HCT116 (cell line): ENCODE data around the gene REEP6. TPM values are rescaled to one million over a fixed set of nuclear protein-coding genes. Genes with fewer than 3 reads are reported as not detected.

Experiments
- ATAC-seq: fragments of 200-7000 bp; cut with Tn5 transposase; 2 replicates; pipeline ENCODE4 v1.9.1; 2020; ENCODE audit warnings: mild to moderate bottlenecking, moderate library complexity
- BruUV-seq: library from RNA; stranded (reverse); fragments of 400-500 nt; replicated peaks from 2 replicates; lab custom pipeline; 2021; lab: Mats Ljungman, UMichigan
- CTCF ChIA-PET: fragments of 300-600 bp; sonication (Branson Sonifier 250); formaldehyde crosslinking; loops from one replicate; lab custom pipeline; 2021; ENCODE audit warnings: antibody characterized with exemption; lab: Charles Lee
- POLR2A ChIA-PET: fragments of 300-600, 350-600 bp; sonication (Branson Sonifier 250); formaldehyde crosslinking; loops from one replicate; lab custom pipeline; 2021; ENCODE audit warnings: antibody characterized with exemption; lab: Charles Lee
- RAD21 ChIA-PET, 2 experiments: fragments of 300-600 bp; sonication (Branson Sonifier 250); formaldehyde crosslinking; loops; one replicate each; lab custom pipeline; 2023; ENCODE audit warnings: low total read pairs in 2 of 2; ENCODE audit not compliant: uncharacterized antibody in 2 of 2, unreplicated experiment in 2 of 2, low non-redundant PET in 1 of 2; lab: Charles Lee
- DNase-seq: peaks from one replicate; pipeline ENCODE4 v3.0.0-alpha.2; 2010; ENCODE audit warnings: low read depth, low spot score
- H2AFZ ChIP-seq: fragments of 200-600 bp; shearing (Covaris generic), sonication (generic); 2 replicates; pipeline ENCODE4 v1.6.1; 2017; ENCODE audit warnings: low read depth, mixed run types, mixed read lengths, antibody characterized with exemption, low read length; ENCODE audit not compliant: poor library complexity, severe bottlenecking
- H3K27ac ChIP-seq: 2 replicates; pipeline ENCODE4 v1.5.1; 2012; ENCODE audit warnings: low read depth, low read length
- H3K27me3 ChIP-seq: fragments of 200-600 bp; sonication (generic); 2 replicates; pipeline ENCODE4 v1.6.1; 2016; ENCODE audit warnings: mixed run types, low read length, mixed read lengths; ENCODE audit not compliant: insufficient read depth
- H3K36me3 ChIP-seq, 2 experiments: fragments of 200-500 bp in 1 of 2; fragments of 200-600 bp in 1 of 2; sonication (Bioruptor generic) in 1 of 2; sonication (generic) in 1 of 2; 2 replicates each; pipeline versions ENCODE4 v1.5.1 to v1.6.1; 2014 to 2016; ENCODE audit warnings: low read length in 2 of 2, inconsistent platforms in 1 of 2, mixed read lengths in 1 of 2, mixed run types in 1 of 2; ENCODE audit not compliant: insufficient read depth in 2 of 2, control insufficient read depth in 1 of 2
- H3K4me1 ChIP-seq, 2 experiments: fragments of 200-600 bp in 1 of 2; sonication (generic) in 1 of 2; 2 replicates each; pipeline versions ENCODE4 v1.5.1 to v1.6.1; 2012 to 2017; ENCODE audit warnings: low read length in 2 of 2, inconsistent platforms in 1 of 2, mild to moderate bottlenecking in 1 of 2, mixed read lengths in 1 of 2, mixed run types in 1 of 2, moderate library complexity in 1 of 2; ENCODE audit not compliant: insufficient read depth in 2 of 2, control insufficient read depth in 1 of 2
- H3K4me2 ChIP-seq: fragments of 200-600 bp; sonication (generic); 2 replicates; pipeline ENCODE4 v1.6.1; 2017; ENCODE audit warnings: mixed run types, low read length, mixed read lengths
- H3K4me3 ChIP-seq, 2 experiments: fragments of 200-600 bp in 1 of 2; sonication (generic) in 1 of 2; replicated peaks in 1 of 2; 2 replicates each; pipeline ENCODE4 v1.5.1; 2011 to 2016; ENCODE audit warnings: low read length in 2 of 2, control low read depth in 1 of 2, low read depth in 1 of 2, mild to moderate bottlenecking in 1 of 2, mixed read lengths in 1 of 2, mixed run types in 1 of 2
- H3K79me2 ChIP-seq: fragments of 200-600 bp; sonication (generic); 2 replicates; pipeline ENCODE4 v1.6.1; 2017; ENCODE audit warnings: mild to moderate bottlenecking, mixed run types, low read length, moderate library complexity, mixed read lengths; ENCODE audit not compliant: insufficient read depth
- H3K9ac ChIP-seq: fragments of 200-600 bp; sonication (generic); 2 replicates; pipeline ENCODE4 v1.6.1; 2016; ENCODE audit warnings: low read length, mixed read lengths
- H3K9me2 ChIP-seq: fragments of 200-600 bp; sonication (generic), shearing (Covaris generic); 2 replicates; pipeline ENCODE4 v1.6.1; 2017; ENCODE audit warnings: mixed run types, mild to moderate bottlenecking, moderate library complexity; ENCODE audit not compliant: insufficient read depth
- H3K9me3 ChIP-seq, 2 experiments: fragments of 200-500 bp in 1 of 2; fragments of 200-600 bp in 1 of 2; sonication (Bioruptor generic) in 1 of 2; sonication (generic) in 1 of 2; 2 replicates each; pipeline ENCODE4 v1.6.1; 2014 to 2017; ENCODE audit warnings: low read length in 2 of 2, mixed read lengths in 2 of 2, inconsistent platforms in 1 of 2, low read depth in 1 of 2, mild to moderate bottlenecking in 1 of 2, mixed run types in 1 of 2, moderate library complexity in 1 of 2; ENCODE audit not compliant: control insufficient read depth in 1 of 2, insufficient read depth in 1 of 2
- H4K20me1 ChIP-seq: fragments of 200-600 bp; sonication (generic), shearing (Covaris generic); 2 replicates; pipeline ENCODE4 v1.6.1; 2017; ENCODE audit warnings: mixed run types, mild to moderate bottlenecking, moderate library complexity; ENCODE audit not compliant: insufficient read depth
- CBX3 ChIP-seq: IDR thresholded peaks from 2 replicates; pipeline ENCODE4 v1.6.1; 2012; ENCODE audit warnings: low read depth
- CEBPB ChIP-seq: IDR thresholded peaks from 2 replicates; pipeline ENCODE4 v1.6.1; 2012; ENCODE audit warnings: low read depth
- EGR1 ChIP-seq: IDR thresholded peaks from 2 replicates; pipeline ENCODE4 v1.6.1; 2012; ENCODE audit warnings: low read depth
- ELF1 ChIP-seq: IDR thresholded peaks from 2 replicates; pipeline ENCODE4 v1.6.1; 2012; ENCODE audit warnings: low read depth, borderline replicate concordance
- EZH2 ChIP-seq: fragments of 200-600 bp; sonication (generic); IDR thresholded peaks from 2 replicates; pipeline ENCODE4 v1.6.1; 2017; ENCODE audit warnings: antibody characterized with exemption, mixed run types
- EZH2phosphoT487 ChIP-seq: fragments of 200-600 bp; IDR thresholded peaks from 2 replicates; pipeline ENCODE4 v1.6.1; 2018; ENCODE audit warnings: antibody characterized with exemption, borderline replicate concordance
- POLR2A ChIP-seq: IDR thresholded peaks from 2 replicates; pipeline ENCODE4 v1.7.0; 2011; ENCODE audit warnings: borderline replicate concordance; ENCODE audit not compliant: insufficient read depth, insufficient read length; ENCODE audit errors: extremely low read depth
- POLR2AphosphoS5 ChIP-seq: IDR thresholded peaks from 2 replicates; pipeline ENCODE4 v1.6.1; 2011; ENCODE audit warnings: mild to moderate bottlenecking, low read depth, low read length, moderate library complexity
- RAD21 ChIP-seq: IDR thresholded peaks from 2 replicates; pipeline ENCODE4 v1.6.1; 2012; ENCODE audit warnings: low read depth, mild to moderate bottlenecking
- SIN3A ChIP-seq: IDR thresholded peaks from 2 replicates; pipeline ENCODE4 v1.6.1; 2012; ENCODE audit warnings: low read depth
- SP1 ChIP-seq: IDR thresholded peaks from 2 replicates; pipeline ENCODE4 v1.6.1; 2012; ENCODE audit warnings: low read depth
- YY1 ChIP-seq: IDR thresholded peaks from 2 replicates; pipeline ENCODE4 v1.6.1; 2011; ENCODE audit warnings: low read length, low read depth, moderate library complexity, mild to moderate bottlenecking; ENCODE audit not compliant: insufficient replicate concordance; ENCODE audit errors: extremely low read depth
- ZFX ChIP-seq: fragments of 450-650 bp; IDR thresholded peaks from 2 replicates; pipeline ENCODE4 v1.6.1; 2017
- ZNF274 ChIP-seq: fragments of 200-500 bp; sonication (Bioruptor generic); IDR thresholded peaks from 2 replicates; pipeline ENCODE4 v1.6.1; 2014; ENCODE audit warnings: mild to moderate bottlenecking, low read depth, low read length, inconsistent platforms
- intact Hi-C: fragments of 100-400 bp; cut with micrococcal nuclease; formaldehyde crosslinking; loops from 2 replicates; pipeline ENCODE4 v1.10.0; 2022
- total RNA-seq: library from RNA; stranded (reverse); gene quantifications from one replicate; pipeline ENCODE4 v1.2.1, GENCODE V29; 2021; ENCODE audit not compliant: unreplicated experiment
- TF ChIP-seq, protein P1 (sequence below), 3 experiments: fragments of 200-600 bp in 1 of 3; sonication (generic) in 1 of 3; IDR thresholded peaks in 2 of 3; conservative IDR thresholded peaks in 1 of 3; 2 replicates each; pipeline ENCODE4 v1.5.1; 2012 to 2017; ENCODE audit warnings: low read depth in 2 of 3, low read length in 2 of 3, antibody characterized with exemption in 1 of 3, borderline replicate concordance in 1 of 3, control low read depth in 1 of 3, mild to moderate bottlenecking in 1 of 3, mixed read lengths in 1 of 3, mixed run types in 1 of 3, moderate library complexity in 1 of 3; ENCODE audit not compliant: insufficient read depth in 1 of 3
- TF ChIP-seq, protein P2 (sequence below): IDR thresholded peaks from 2 replicates; pipeline ENCODE4 v1.6.1; 2012; ENCODE audit warnings: low read depth
- TF ChIP-seq, protein P3 (sequence below): IDR thresholded peaks from 2 replicates; pipeline ENCODE4 v1.6.1; 2012
- TF ChIP-seq, protein P4 (sequence below): IDR thresholded peaks from 2 replicates; pipeline ENCODE4 v1.6.1; 2011; ENCODE audit warnings: mild to moderate bottlenecking, low read length, moderate library complexity; ENCODE audit not compliant: insufficient replicate concordance; ENCODE audit errors: extremely low read depth
- TF ChIP-seq, protein P5 (sequence below): IDR thresholded peaks from 2 replicates; pipeline ENCODE4 v1.6.1; 2012

REEP6 gene
- total RNA-seq, 1 experiment from 2014 or later: 53.9 TPM

DNA sequence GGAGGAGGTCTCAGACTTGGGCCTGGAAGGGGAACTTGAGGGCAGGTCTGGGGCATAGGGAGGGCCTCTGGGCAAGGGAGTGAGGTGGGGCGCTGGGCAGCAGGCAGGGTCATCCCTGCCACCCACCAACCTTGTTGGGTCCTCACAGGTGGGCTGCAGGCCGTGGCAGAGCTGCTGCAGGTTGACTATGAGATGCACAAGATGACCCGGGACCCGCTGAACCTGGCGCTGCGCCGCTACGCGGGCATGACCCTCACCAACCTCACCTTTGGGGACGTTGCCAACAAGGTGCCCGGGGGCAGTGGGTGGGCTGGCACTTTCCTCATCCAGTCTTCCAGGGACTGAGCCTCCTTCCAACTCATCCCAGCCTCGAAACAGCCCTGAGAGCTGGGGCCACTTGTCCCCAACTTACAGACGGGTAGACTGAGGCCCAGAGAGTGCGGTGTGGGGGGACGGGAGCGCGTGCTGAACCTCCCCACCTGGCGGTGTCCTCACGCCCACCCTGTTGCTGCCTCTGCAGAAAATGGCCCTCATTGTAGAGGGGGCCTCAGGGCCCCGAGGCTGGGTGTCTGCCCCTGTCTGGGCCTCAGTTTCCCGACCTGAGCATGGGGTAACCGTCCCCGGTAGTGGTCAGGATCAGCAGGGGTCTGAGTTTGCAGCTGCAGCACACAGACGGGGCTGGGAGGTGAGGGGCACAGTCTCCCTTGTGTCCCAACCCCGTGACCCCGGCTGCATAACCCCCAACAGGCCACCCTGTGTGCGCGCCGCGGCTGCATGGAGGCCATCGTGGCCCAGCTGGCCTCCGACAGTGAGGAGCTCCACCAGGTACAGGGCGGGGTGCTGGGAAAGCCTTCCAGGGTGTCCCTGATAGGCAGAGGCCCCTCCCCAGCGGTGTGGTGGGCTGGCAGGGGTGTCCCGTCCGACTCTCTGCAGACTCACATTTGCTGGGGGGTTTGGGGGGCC, 30.7 kb upstream of the REEP6 start:
- peaks cover 0 to 3% of the 10 kb centered on the region in 2 experiments; a peak in 1 of 4 replicates for H3K36me3 ChIP-seq
- ChIA-PET CTCF (no interaction called here), RAD21 (no interaction called here), POLR2A (no interaction called here)
- H3K79me2 ChIP-seq: no peaks in the 10 kb centered on the region
- no peaks in the 10 kb centered on the region for H4K20me1 ChIP-seq
- H3K9me2 ChIP-seq: no peaks in the 10 kb centered on the region
- H3K9ac ChIP-seq: no peak overlapping the region
- ATAC-seq (no peak), DNase-seq (no peak)
- H2AFZ ChIP-seq: no peak overlapping the region
- H3K27me3 ChIP-seq: no peaks in the 10 kb centered on the region
- intact Hi-C loops: no loop called here
- no peak overlapping the region for H3K27ac ChIP-seq
- H3K9me3 ChIP-seq: no peaks in the 10 kb centered on the region
- H3K4me2 ChIP-seq: no peak overlapping the region
- no peak overlapping the region for H3K4me3 ChIP-seq
- peaks cover 6 to 27% of the 10 kb centered on the region in 2 experiments; a peak in 3 of 4 replicates for H3K4me1 ChIP-seq
- BruUV-seq: no TSS peak
- TF ChIP-seq CBX3 (no peak), EGR1 (no peak), EZH2phosphoT487 (no peak), RAD21 (no peak), SIN3A (no peak), ZFX (no peak), EZH2 (no peak), POLR2AphosphoS5 (no peak), SP1 (no peak), POLR2A (no peak), ELF1 (no peak), CEBPB (no peak), ZNF274 (no peak), YY1 (no peak)
- TF ChIP-seq, protein P1, sequence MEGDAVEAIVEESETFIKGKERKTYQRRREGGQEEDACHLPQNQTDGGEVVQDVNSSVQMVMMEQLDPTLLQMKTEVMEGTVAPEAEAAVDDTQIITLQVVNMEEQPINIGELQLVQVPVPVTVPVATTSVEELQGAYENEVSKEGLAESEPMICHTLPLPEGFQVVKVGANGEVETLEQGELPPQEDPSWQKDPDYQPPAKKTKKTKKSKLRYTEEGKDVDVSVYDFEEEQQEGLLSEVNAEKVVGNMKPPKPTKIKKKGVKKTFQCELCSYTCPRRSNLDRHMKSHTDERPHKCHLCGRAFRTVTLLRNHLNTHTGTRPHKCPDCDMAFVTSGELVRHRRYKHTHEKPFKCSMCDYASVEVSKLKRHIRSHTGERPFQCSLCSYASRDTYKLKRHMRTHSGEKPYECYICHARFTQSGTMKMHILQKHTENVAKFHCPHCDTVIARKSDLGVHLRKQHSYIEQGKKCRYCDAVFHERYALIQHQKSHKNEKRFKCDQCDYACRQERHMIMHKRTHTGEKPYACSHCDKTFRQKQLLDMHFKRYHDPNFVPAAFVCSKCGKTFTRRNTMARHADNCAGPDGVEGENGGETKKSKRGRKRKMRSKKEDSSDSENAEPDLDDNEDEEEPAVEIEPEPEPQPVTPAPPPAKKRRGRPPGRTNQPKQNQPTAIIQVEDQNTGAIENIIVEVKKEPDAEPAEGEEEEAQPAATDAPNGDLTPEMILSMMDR (IDR thresholded peaks at IDR 0.05 in 2 of 3, conservative IDR thresholded peaks at IDR 0.05 in 1 of 3; ENCODE audit: borderline replicate concordance in 1 of 3, insufficient read depth in 1 of 3, low read depth in 2 of 3, low read length in 2 of 3): no peak
- TF ChIP-seq, protein P2, sequence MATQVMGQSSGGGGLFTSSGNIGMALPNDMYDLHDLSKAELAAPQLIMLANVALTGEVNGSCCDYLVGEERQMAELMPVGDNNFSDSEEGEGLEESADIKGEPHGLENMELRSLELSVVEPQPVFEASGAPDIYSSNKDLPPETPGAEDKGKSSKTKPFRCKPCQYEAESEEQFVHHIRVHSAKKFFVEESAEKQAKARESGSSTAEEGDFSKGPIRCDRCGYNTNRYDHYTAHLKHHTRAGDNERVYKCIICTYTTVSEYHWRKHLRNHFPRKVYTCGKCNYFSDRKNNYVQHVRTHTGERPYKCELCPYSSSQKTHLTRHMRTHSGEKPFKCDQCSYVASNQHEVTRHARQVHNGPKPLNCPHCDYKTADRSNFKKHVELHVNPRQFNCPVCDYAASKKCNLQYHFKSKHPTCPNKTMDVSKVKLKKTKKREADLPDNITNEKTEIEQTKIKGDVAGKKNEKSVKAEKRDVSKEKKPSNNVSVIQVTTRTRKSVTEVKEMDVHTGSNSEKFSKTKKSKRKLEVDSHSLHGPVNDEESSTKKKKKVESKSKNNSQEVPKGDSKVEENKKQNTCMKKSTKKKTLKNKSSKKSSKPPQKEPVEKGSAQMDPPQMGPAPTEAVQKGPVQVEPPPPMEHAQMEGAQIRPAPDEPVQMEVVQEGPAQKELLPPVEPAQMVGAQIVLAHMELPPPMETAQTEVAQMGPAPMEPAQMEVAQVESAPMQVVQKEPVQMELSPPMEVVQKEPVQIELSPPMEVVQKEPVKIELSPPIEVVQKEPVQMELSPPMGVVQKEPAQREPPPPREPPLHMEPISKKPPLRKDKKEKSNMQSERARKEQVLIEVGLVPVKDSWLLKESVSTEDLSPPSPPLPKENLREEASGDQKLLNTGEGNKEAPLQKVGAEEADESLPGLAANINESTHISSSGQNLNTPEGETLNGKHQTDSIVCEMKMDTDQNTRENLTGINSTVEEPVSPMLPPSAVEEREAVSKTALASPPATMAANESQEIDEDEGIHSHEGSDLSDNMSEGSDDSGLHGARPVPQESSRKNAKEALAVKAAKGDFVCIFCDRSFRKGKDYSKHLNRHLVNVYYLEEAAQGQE: no peak
- TF ChIP-seq, protein P3, sequence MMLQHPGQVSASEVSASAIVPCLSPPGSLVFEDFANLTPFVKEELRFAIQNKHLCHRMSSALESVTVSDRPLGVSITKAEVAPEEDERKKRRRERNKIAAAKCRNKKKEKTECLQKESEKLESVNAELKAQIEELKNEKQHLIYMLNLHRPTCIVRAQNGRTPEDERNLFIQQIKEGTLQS: no peak
- TF ChIP-seq, protein P4, sequence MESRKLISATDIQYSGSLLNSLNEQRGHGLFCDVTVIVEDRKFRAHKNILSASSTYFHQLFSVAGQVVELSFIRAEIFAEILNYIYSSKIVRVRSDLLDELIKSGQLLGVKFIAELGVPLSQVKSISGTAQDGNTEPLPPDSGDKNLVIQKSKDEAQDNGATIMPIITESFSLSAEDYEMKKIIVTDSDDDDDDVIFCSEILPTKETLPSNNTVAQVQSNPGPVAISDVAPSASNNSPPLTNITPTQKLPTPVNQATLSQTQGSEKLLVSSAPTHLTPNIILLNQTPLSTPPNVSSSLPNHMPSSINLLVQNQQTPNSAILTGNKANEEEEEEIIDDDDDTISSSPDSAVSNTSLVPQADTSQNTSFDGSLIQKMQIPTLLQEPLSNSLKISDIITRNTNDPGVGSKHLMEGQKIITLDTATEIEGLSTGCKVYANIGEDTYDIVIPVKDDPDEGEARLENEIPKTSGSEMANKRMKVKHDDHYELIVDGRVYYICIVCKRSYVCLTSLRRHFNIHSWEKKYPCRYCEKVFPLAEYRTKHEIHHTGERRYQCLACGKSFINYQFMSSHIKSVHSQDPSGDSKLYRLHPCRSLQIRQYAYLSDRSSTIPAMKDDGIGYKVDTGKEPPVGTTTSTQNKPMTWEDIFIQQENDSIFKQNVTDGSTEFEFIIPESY: no peak
- TF ChIP-seq, protein P5, sequence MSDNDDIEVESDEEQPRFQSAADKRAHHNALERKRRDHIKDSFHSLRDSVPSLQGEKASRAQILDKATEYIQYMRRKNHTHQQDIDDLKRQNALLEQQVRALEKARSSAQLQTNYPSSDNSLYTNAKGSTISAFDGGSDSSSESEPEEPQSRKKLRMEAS: no peak
